Osteoblast (primary cell): Measurements from ENCODE around the gene KCTD20. TPM values are rescaled to one million over a fixed set of nuclear protein-coding genes. Genes with fewer than 3 reads are reported as not detected.
A peak's percentile ranks its signal among the peaks of the same experiment; 100 is the strongest.
"Not testable (repeated sequence)": the region's sequence is repeated elsewhere in the genome, so short reads cannot be mapped to it uniquely, and the experiment has no call there.

Source experiments
- DNase-seq: peaks from one replicate; pipeline ENCODE4 v3.0.0; 2011; ENCODE audit warnings: low spot score, mixed read lengths; ENCODE audit not compliant: insufficient read length; ENCODE audit errors: missing footprints
- H2AFZ ChIP-seq: 2 replicates; pipeline ENCODE4 v1.6.0; 2011; ENCODE audit warnings: mild to moderate bottlenecking, low read length
- H3K27ac ChIP-seq: 2 replicates; pipeline ENCODE4 v1.5.1; 2011; ENCODE audit warnings: mild to moderate bottlenecking, low read depth, low read length, moderate library complexity
- H3K27me3 ChIP-seq: 2 replicates; pipeline ENCODE4 v1.6.0; 2012; ENCODE audit warnings: mild to moderate bottlenecking, control low read depth, inconsistent platforms, low read length, moderate library complexity; ENCODE audit not compliant: insufficient read depth
- H3K36me3 ChIP-seq: 2 replicates; pipeline ENCODE4 v1.5.1; 2011; ENCODE audit warnings: mild to moderate bottlenecking, low read length, control low read depth, moderate library complexity; ENCODE audit not compliant: insufficient read depth
- H3K4me1 ChIP-seq: 2 replicates; pipeline ENCODE4 v1.5.1; 2011; ENCODE audit warnings: mild to moderate bottlenecking, low read length, control low read depth, moderate library complexity; ENCODE audit not compliant: insufficient read depth
- H3K4me2 ChIP-seq: 2 replicates; pipeline ENCODE4 v1.6.0; 2011; ENCODE audit warnings: mild to moderate bottlenecking, low read length; ENCODE audit not compliant: insufficient read depth
- H3K4me3 ChIP-seq: fragments of 200-600 bp; sonication (generic); 3 replicates; pipeline ENCODE4 v1.5.1; 2012; ENCODE audit warnings: mild to moderate bottlenecking, low read length, inconsistent platforms; ENCODE audit not compliant: insufficient read depth
- H3K79me2 ChIP-seq: 2 replicates; pipeline ENCODE4 v1.6.0; 2012; ENCODE audit warnings: mild to moderate bottlenecking, low read length, control low read depth, inconsistent platforms; ENCODE audit not compliant: insufficient read depth
- H3K9me3 ChIP-seq: 2 replicates; pipeline ENCODE4 v1.5.1; 2011; ENCODE audit warnings: low read depth, low read length, control low read depth
- H4K20me1 ChIP-seq: 2 replicates; pipeline ENCODE4 v1.6.0; 2012; ENCODE audit warnings: mild to moderate bottlenecking, low read length, control low read depth; ENCODE audit not compliant: insufficient read depth
- CTCF ChIP-seq: IDR thresholded peaks from 2 replicates; pipeline ENCODE4 v1.5.1; 2011; ENCODE audit warnings: mild to moderate bottlenecking, low read depth, low read length, moderate library complexity; ENCODE audit errors: extremely low read depth
- total RNA-seq: library from RNA; depleted of rRNA; stranded (reverse); fragments of >200 nt; gene quantifications from 2 replicates; pipeline ENCODE4 v1.2.3, GENCODE V29; 2012

KCTD20 gene
- total RNA-seq, 1 donor, result 210 TPM

GRCh38 chr6:36445621-36446020 is 2.8 kb downstream of the KCTD20 start:
- Histone ChIP-seq H3K27ac (peak overlapping the region; percentile 59), H3K4me2 (peak overlapping the region; percentile 83), H3K4me1 (peaks cover 34% of the 10 kb centered on the region), H3K9me3 (no peaks in the 10 kb centered on the region), H4K20me1 (peaks cover 15% of the 10 kb centered on the region), H3K4me3 (peak overlapping the region; percentile 41), H3K36me3 (peaks cover 22% of the 10 kb centered on the region), H3K79me2 (peaks cover 82% of the 10 kb centered on the region), H2AFZ (no peak overlapping the region), H3K27me3 (no peaks in the 10 kb centered on the region)
- no peak for TF ChIP-seq CTCF
- no peak for DNase-seq

GRCh38 chr6:36449173-36449572 is 6.4 kb downstream of the KCTD20 start:
- Histone ChIP-seq H4K20me1 (peaks cover 34% of the 10 kb centered on the region), H3K36me3 (peaks cover 49% of the 10 kb centered on the region), H3K4me1 (peaks cover 15% of the 10 kb centered on the region), H3K79me2 (peaks cover 97% of the 10 kb centered on the region)
- H2AFZ ChIP-seq, H3K9me3 ChIP-seq, DNase-seq, H3K4me3 ChIP-seq, H3K4me2 ChIP-seq, H3K27me3 ChIP-seq, H3K27ac ChIP-seq: not testable (repeated sequence)

- not testable (repeated sequence) for H3K4me2 ChIP-seq, H3K27ac ChIP-seq, H3K27me3 ChIP-seq, H3K4me3 ChIP-seq, H3K9me3 ChIP-seq, H3K4me1 ChIP-seq, DNase-seq, H2AFZ ChIP-seq
- Histone ChIP-seq H4K20me1 (peaks cover 55% of the 10 kb centered on the region), H3K79me2 (peaks cover 97% of the 10 kb centered on the region), H3K36me3 (peaks cover 57% of the 10 kb centered on the region)
Observed at GRCh38 chr6:36452897-36453296, 10.1 kb downstream of the KCTD20 start.

- Histone ChIP-seq H3K4me3 (no peak overlapping the region), H3K9me3 (no peaks in the 10 kb centered on the region), H2AFZ (no peak overlapping the region), H4K20me1 (peaks cover 57% of the 10 kb centered on the region), H3K4me1 (no peaks in the 10 kb centered on the region), H3K27me3 (no peaks in the 10 kb centered on the region), H3K36me3 (peaks cover 44% of the 10 kb centered on the region), H3K4me2 (no peak overlapping the region), H3K27ac (no peak overlapping the region), H3K79me2 (peaks cover 98% of the 10 kb centered on the region)
- DNase-seq, result peak; percentile 8
- TF ChIP-seq CTCF, result no peak
Observed at GRCh38 chr6:36455486-36456027, 12.8 kb downstream of the KCTD20 start.

- Histone ChIP-seq H2AFZ (no peak overlapping the region), H3K9me3 (no peaks in the 10 kb centered on the region), H4K20me1 (peaks cover 60% of the 10 kb centered on the region), H3K4me2 (no peak overlapping the region), H3K27ac (no peak overlapping the region), H3K27me3 (no peaks in the 10 kb centered on the region), H3K79me2 (peaks cover 98% of the 10 kb centered on the region), H3K36me3 (peaks cover 17% of the 10 kb centered on the region), H3K4me3 (no peak overlapping the region), H3K4me1 (peaks cover 8% of the 10 kb centered on the region)
- no peak for DNase-seq
- TF ChIP-seq CTCF, result no peak
Observed at GRCh38 chr6:36459501-36459900, 16.7 kb downstream of the KCTD20 start.
